GM18870 (cell line): ENCODE results near the gene IRF2BPL.

Experiments
- ATAC-seq: cut with Tn5 transposase; IDR thresholded peaks from one replicate; pipeline ENCODE4 v1.9.1; 2021; ENCODE audit warnings: moderate library complexity; ENCODE audit not compliant: unreplicated experiment

IRF2BPL gene

DNA sequence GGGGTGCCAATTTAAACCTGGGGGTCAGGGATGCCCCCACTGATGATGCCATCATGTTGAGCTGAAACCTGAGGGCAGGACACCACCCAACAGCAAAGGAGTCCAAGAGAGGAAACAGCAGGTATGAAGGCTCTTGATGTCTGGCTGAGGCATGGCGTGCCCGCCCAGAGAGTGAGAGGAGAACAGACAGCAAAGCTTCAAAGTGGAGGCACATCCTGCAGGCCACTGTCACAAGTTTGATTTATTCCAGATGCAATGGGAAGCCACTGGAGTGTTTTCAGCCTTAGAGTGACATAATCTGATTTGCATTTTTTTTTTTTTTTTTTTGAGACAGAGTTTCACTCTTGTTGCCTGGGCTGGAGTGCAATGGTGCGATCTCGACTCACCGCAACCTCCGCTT, 34.8 kb downstream of the IRF2BPL start:
- ATAC-seq: no peak

DNA sequence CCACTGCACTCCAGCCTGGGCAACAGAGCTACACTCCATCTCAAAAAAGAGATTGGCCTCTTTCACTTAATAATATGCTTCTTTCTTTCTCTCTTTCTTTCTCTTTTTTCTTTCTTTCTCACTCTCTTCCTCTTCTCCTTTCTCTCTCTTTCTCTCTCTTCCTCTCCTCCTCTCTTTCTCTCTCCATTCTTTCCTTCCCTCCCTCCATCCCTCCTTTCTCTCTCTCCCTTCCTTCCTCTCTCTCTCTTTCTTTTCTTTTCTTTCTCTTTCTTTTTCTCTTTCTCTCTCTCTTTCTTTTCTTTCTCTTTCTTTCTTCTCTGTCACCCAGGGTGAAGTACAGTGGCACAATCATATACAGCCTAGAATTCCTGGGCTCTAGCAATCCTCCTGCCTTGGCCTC, 38.4 kb downstream of the IRF2BPL start:
- no peak for ATAC-seq

- no peak for ATAC-seq
Measured at GRCh38 chr14:76987956-76988520, 40.5 kb downstream of the IRF2BPL start.

- ATAC-seq: no peak
Measured at GRCh38 chr14:76986231-76986565, 42.3 kb downstream of the IRF2BPL start.

- ATAC-seq: no peak
Measured at GRCh38 chr14:76985540-76986230, 42.8 kb downstream of the IRF2BPL start.

DNA sequence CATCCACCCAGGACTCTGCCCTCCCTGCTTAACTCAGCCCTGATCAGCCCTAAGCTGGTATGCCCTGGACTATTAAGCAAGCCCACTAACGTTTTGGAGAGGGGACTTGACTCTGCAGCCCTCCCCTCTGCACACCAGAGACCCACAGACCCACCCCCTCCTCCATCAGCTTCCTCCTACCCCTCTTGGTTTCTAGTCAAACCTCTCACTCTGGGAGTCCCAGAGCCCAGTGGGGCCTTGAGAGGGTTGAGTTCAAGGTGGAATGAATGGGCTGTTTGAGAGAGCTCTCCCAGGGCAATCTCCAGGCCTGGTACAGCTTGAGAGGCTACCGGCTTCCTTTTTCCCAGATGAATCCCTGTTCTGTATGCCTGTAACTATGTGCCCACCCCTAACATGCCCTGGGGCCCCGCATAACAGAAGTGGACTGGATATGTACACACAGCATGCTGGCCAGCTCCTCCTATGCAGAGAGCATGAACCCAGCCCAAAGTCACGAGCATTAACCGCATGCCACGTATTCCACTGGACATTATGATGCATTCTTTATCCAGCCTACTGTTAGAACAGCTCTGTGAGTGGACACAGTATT, 43.6 kb downstream of the IRF2BPL start:
- no peak for ATAC-seq

- no peak for ATAC-seq
Measured at GRCh38 chr14:76984297-76984696, 44.2 kb downstream of the IRF2BPL start.

DNA sequence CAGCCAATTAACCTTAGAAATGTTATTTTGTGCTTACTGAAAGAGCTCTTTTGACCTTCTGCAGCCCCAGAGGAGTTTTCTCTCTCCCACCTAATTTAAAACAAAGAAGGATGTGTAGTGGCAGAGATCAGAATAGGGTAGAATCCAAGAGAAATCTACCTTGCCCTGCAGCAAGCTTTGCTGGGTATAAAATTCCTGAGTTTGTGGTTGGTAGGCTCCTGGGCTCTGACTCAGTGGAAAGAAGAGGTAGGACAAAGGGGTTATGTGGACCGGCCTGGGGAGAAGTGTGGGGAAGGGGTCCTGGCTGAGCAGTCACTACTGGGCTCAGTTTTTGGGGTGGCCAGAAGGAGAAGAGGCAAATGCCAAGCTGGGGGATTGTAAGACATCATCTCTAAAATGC, 46.8 kb downstream of the IRF2BPL start:
- no peak for ATAC-seq

DNA sequence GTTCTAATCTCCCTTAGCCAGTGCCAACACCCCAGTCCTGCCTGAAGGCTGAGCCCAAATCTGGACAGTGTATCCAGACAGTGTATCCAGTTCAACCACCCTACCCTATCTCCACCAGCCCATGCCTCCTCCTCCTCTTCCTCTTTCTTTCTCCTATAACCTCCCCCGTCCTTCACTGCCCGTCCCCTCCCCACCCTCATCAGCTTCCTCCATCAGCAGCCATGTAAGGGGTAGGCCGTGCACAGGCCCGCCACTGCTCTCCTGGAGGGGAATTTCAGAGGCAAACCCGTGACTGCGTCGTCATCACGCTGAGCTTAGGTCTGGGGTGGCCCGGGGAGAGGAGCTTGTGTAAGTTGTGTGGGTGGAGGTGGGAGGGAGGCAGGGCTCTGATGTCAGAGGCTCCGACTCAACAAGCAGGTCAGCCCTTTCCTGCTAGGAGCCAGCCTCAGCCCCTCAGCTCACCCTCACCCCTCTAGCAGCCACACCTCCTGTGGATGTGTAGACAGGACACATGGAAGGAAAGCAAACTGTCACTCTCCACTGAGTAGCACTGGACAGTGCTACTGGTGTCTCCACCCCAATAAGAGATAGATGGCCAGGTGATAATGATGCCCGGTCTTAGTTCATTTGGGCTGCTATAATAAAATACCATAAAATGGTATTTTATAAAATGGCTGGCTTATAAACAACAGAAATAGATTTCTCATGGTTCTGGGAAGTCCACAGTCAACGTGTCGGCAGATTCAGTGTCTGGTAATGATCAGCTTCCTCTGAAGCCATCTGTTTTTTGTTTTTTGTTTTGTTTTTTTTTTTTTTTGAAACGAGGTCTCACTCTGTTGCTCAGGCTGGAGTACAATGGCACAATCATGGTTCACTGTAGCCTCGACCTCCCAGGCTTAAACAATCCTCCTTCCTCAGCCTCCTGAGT, 50.5 kb downstream of the IRF2BPL start:
- ATAC-seq: peak; percentile 85

DNA sequence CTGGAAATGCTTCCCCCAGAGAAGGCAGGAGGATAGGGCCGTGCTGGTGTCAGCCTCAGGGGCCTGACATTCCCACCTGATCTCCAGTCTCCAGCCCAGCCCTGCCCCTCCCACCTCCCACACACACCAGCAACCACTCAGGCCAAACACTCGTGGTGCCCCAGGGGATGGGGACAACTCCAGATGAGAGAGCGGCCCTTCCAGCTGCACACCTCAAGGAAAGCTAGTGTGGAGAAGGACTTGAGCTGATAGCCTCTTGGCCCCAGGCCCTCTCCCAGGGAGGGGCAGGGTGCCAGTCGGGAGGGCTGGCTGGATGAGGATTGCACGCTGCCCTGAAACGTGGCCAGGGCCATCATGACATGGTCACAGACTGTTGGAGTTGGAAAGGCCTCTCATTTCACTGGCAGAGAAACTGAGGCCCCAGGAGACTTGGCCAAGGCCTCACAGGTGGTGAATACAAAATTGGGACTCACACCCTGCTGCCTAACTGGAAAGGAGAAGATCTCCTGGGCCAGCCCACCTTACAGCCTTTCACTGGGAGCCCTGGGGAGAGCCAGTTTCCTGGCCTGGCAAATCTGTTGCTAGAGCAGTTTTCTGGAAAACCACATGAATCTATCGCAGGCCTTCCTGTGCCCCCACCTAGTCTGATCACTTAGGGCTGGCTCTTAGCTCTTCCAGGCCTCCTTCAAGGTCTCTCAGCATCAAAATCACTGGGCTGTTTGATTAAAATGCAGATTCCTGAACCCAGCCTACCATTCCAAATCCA, 52.1 kb downstream of the IRF2BPL start:
- no peak for ATAC-seq

DNA sequence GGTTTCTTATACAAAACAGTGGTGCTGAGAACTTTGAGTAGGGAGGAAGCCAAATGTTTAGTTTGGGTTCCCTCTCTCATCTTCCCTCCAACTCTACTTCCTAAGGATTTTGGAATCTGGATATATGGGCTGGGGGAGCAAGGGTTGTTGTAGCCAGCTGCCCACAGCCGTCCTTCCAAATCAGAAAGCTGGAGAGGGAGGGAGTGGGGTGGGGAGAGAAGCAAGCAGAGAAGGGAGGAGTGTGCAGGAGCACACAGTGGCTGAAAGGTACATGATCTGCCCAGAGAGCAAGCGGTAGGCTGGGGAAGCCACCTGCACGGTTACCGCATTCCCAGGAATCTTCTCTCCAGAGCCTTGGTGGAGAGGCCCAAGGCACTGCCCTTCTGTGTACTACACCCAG, 52.7 kb downstream of the IRF2BPL start:
- no peak for ATAC-seq

- no peak for ATAC-seq
Measured at GRCh38 chr14:76975051-76975450, 53.5 kb downstream of the IRF2BPL start.
